NCI-H2081 treated with DMSO at 0.1 percent for 48 hours (cell line): ENCODE data around the gene HS3ST3B1.

ENCODE experiments used
- DNase-seq: peaks from one replicate; lab custom pipeline; 2025; lab: John Stamatoyannopoulos, UW

The HS3ST3B1 gene

DNA sequence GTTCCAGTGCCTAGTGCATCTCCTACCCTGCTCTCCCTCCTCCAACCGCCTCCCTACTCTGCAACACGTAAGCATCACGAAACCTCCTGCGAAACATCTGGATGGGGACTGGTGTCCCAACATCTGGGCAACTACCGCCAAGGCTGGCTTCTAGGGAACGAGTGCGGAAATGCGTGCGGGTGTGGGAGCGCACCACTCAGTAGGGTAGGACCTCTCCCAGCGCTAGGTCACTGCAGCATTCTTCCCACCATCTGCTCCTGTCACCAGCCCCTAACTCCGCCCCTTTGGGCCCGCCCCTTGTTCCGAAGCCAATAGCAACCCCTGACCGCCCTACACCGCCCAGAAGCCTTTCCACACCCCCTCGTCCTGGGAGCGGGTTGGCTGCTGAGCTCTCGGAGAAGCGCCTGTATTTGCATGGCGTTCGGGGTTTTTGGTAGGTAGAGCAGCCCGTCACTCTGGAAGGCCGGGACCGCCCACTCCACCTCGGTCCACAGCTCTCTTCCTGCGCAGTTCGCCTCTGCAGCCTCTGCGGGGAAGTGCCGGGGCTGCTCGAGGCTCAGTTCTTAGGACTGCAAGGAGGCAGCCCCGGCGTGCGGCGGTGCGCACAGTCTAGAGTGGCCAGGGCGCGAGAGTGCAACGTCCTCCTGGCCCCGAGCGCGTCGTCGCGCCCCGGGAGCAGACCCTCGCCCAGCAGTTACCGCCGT, at the start of gene HS3ST3B1:
Gene HS3ST3B1, plus strand, starts transcription at position 507 of the 704 bp plus-strand sequence. CDS start 438 bp downstream, outside the sequence.
- peak; percentile 19 for DNase-seq

GRCh38 chr17:14261406-14261805, 39.5 kb upstream of the HS3ST3B1 start:
- DNase-seq, result no peak

DNA sequence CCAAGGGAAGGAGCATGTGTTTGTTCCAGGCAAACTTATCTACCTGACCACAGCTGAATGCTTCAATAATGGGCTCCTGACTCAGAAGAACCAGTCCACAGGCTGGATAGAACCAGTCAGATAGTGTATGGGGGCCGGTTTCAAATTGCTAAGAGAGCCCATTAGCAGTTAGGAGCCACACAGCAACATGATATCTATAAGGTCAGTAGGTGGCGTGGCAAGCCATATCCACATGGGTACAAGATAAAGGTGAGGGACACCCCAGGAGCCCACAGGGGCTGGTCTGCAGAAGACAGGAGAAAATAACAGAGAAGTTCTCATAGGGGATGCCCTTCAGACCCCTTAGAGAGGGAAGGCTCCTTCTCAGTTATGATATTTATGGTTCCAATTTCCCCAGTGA, 32.6 kb upstream of the HS3ST3B1 start:
- DNase-seq, result no peak

GRCh38 chr17:14269473-14269872, 31.4 kb upstream of the HS3ST3B1 start:
- DNase-seq, result no peak

GRCh38 chr17:14270508-14270907, 30.4 kb upstream of the HS3ST3B1 start:
- DNase-seq, result no peak

- DNase-seq, result no peak
Observed at GRCh38 chr17:14276535-14277250, 24.2 kb upstream of the HS3ST3B1 start.

DNA sequence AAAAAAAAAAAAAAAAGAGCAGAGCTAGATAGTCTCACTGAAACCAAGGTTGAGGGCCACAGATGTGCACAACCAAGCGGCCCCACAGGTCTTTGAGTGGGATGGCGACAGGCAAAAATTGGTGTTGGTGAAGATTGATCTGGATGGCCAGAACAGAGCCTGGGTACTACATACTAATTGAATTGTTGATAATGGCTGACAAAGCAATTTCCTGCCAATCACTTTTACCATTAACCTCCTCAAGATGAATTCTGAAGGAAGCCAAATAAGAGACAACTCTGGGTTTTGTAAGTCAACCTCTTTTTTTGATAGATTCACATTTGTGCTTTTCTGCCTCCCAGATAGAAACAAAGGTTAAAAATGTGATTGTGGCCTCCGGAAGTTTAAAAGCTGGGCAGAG, 19.4 kb upstream of the HS3ST3B1 start:
- no peak for DNase-seq

DNA sequence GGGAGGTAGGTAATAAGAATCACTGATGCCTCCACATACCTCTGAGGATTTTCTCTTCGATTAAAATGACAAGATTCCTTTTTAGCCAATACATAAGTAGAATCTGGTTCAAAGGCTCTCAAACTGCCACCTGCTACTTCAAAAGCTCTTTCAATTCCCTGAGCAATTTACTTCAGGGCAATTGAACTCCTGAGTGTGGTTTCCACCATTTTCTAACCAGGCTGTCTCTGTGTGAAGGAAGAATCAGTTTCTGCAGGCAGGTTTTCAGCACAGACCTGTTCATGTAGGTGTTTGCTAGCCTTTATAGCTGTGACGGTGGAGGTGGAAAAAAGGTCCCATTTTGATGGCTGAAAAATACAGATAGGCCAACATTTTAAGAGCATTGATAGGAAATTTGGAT, 18.2 kb upstream of the HS3ST3B1 start:
- DNase-seq, result no peak

- no peak for DNase-seq
Observed at GRCh38 chr17:14289162-14289561, 11.7 kb upstream of the HS3ST3B1 start.

DNA sequence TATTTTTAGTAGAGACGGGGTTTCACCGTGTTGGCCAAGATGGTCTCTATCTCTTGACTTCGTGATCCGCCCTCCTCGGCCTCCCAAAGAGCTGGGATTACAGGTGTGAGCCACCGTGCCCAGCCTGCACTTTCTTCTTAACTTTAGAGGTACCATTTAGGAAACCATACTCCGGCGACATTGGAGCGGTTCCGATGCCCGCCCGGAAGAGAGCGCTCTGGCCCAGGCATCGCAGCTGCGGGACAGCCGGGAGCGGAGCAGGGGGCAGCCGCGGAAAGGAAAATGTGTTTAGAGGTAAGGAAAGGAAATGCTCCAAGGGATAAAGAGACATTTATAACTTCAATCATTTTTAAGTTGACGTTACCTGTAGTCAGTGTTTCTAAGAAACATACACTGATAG, 6.0 kb upstream of the HS3ST3B1 start:
- DNase-seq, result no peak

DNA sequence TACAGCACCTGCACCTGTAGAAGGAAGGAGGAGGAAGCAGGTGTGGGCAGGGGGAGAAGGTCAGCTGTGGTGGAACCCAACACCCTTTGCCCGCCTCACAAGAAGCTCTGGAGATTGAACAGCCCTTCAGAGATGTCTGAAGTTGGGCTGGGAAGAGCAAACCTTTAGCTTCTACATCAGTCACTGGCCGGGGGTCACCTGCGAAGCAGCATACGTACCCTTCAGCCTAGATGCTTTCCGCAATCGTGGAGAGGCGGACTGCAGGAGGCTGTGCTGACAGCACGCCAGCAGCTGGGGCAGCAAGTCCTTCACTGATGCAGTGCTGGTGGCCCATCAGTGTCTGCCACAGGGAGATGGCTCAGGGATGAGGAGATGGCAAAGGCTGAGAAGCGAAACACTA, 5.2 kb upstream of the HS3ST3B1 start:
- no peak for DNase-seq

GRCh38 chr17:14296166-14296910, 4.5 kb upstream of the HS3ST3B1 start:
- DNase-seq, result no peak

- no peak for DNase-seq
Observed at GRCh38 chr17:14297161-14297851, 3.6 kb upstream of the HS3ST3B1 start.

DNA sequence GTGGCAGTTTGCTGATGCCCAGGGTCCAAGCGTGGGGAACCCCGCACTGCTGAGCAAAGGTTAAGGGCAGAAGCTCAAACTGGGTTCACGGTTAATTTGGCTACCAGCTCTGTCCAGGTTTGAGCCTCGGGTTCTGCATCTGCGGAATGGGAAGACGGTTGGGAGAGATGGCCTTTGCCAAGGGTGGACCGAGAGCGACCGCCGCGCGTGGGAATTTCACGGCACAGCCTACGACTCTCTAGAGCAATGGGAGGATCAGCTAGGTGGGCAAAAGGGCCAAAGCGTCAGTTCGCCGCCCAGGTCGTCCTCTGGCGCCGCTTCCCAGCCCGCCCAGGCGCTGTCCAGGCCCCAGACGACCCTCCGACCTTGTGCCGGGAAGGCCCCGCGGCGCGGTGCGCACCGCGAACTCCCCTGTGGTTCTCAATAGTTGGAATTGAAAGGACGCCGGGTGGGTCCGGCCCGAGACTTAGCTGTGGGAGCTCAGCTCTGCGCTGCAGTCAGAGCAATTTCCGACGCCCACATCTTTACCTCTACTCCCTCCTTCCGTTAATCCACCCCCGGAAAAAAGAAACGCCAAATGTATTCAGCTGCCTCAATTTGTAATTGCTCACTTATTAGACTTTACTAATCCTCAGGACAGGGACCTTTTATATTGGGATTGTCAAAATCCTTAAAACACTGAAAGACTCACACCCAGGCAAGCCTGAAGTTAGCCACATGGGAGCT, 2.5 kb upstream of the HS3ST3B1 start:
- no peak for DNase-seq

DNA sequence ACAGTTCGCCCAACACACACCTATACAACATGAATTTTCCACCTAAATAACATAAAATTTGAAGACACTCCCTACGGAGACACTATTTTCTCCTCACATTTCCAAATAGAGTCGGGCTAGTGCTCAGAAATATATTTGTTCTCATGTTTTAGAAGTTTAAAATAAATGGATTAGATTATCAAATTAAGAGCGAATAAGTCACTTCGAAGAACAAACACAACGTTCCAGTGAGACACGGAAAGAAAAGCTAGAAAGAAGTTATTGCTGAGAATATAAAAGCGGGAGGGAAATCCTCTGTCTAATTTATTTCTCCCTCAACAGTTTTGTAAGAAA, 2.0 kb upstream of the HS3ST3B1 start:
- no peak for DNase-seq

GRCh38 chr17:14299280-14300141, 1.4 kb upstream of the HS3ST3B1 start:
- DNase-seq, result no peak

DNA sequence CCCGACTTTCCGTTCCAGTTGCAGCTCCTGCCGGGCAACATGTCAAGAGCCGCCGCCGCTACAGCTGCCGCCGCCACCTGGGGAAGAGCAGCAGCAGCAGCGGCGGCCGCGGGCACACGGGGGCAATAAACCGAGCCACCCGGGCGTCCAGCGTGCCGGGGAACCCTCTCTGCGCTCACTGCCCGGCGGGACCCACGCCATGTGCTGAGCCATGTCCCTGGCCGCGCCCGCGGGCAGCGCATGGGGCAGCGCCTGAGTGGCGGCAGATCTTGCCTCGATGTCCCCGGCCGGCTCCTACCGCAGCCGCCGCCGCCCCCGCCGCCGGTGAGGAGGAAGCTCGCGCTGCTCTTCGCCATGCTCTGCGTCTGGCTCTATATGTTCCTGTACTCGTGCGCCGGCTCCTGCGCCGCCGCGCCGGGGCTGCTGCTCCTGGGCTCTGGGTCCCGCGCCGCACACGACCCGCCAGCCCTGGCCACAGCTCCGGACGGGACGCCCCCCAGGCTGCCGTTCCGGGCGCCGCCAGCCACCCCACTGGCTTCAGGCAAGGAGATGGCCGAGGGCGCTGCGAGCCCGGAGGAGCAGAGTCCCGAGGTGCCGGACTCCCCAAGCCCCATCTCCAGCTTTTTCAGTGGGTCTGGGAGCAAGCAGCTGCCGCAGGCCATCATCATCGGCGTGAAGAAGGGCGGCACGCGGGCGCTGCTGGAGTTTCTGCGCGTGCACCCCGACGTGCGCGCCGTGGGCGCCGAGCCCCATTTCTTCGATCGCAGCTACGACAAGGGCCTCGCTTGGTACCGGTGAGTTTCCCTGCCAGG, 604 bp downstream of the HS3ST3B1 start:
- no peak for DNase-seq

- no peak for DNase-seq
Observed at GRCh38 chr17:14302091-14302430, 1.2 kb downstream of the HS3ST3B1 start.

DNA sequence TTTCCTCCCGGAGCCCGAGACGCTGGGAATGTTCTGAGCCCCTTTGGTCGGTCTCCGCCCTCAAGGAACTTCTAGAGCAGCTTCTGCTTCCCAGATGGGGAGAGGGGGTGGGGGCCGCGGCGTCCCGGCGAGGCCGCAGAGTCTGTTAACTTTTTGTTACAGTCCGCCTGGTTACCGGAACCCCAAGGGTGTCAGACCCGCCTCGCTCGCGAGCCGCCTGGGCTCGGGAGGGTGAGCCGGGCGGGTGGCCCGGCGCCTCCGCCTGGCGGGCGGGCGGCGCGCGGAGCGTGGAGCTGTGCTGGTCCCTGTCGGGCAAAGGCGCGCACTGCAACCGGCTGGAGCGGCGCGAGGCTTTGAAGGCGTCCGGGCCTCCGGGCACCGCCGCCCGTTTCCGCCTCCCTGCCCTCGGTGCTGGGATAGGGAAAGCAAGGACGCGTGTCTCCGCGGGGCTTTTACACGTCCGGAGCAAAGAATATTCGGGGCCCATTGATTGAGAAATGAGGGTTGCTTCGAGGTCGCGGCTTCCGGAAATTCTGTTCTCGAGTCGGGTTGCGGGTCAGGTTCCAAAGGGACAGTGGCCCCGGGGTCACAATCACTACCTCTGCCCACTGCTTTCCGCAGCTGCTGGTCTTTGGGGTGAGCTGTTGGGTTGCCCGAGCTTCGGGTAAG, 1.7 kb downstream of the HS3ST3B1 start:
- DNase-seq, result no peak
